Kidney glomerular epithelial cell (primary cell): ENCODE measurements around the gene ARRDC2.
"Not testable (repeated sequence)": the region's sequence is repeated elsewhere in the genome, so short reads cannot be mapped to it uniquely, and the experiment has no call there.

ENCODE experiments used
- DNase-seq: peaks from one replicate; lab custom pipeline; 2025; lab: John Stamatoyannopoulos, UW

ARRDC2 gene

GRCh38 chr19:18016209-18016910 lies 8.4 kb downstream of the ARRDC2 start:
- no peak for DNase-seq

- no peak for DNase-seq
These were observed 9.5 kb downstream of the ARRDC2 start for GRCh38 chr19:18017275-18018083.

GRCh38 chr19:18020212-18021085 lies 12.5 kb downstream of the ARRDC2 start:
- DNase-seq: no peak

- peak; percentile 92 for DNase-seq
These were observed 13.3 kb downstream of the ARRDC2 start for GRCh38 chr19:18021121-18021755.

- no peak for DNase-seq
These were observed 15.8 kb downstream of the ARRDC2 start for GRCh38 chr19:18023622-18024251.

GRCh38 chr19:18027151-18027550 lies 19.2 kb downstream of the ARRDC2 start:
- no peak for DNase-seq

- DNase-seq: no peak
These were observed 21.8 kb downstream of the ARRDC2 start for GRCh38 chr19:18029617-18030338.

GRCh38 chr19:18031401-18031800 lies 23.4 kb downstream of the ARRDC2 start:
- not testable (repeated sequence) for DNase-seq

GRCh38 chr19:18032102-18032501 lies 24.1 kb downstream of the ARRDC2 start:
- DNase-seq: not testable (repeated sequence)

GRCh38 chr19:18041054-18041453 lies 33.1 kb downstream of the ARRDC2 start:
- no peak for DNase-seq

- DNase-seq: no peak
These were observed 35.7 kb downstream of the ARRDC2 start for GRCh38 chr19:18043676-18044075.

GRCh38 chr19:18044825-18045304 lies 36.9 kb downstream of the ARRDC2 start:
- peak; percentile 26 for DNase-seq

- DNase-seq: no peak
These were observed 37.5 kb downstream of the ARRDC2 start for GRCh38 chr19:18045307-18046050.

- peak; percentile 68 for DNase-seq
These were observed 38.2 kb downstream of the ARRDC2 start for GRCh38 chr19:18046059-18046718.

- DNase-seq: no peak
These were observed 41.4 kb downstream of the ARRDC2 start for GRCh38 chr19:18049385-18049784.

- no peak for DNase-seq
These were observed 43.9 kb downstream of the ARRDC2 start for GRCh38 chr19:18051887-18052286.

GRCh38 chr19:18053576-18054219 lies 45.7 kb downstream of the ARRDC2 start:
- peak; percentile 21 for DNase-seq

- DNase-seq: no peak
These were observed 48.0 kb downstream of the ARRDC2 start for GRCh38 chr19:18055967-18056366.

GRCh38 chr19:18057557-18057956 lies 49.6 kb downstream of the ARRDC2 start:
- DNase-seq: no peak
